ENCODE results near the gene CABP4. TPM values are rescaled to one million over a fixed set of nuclear protein-coding genes. Genes with fewer than 3 reads are reported as not detected.
"Not testable (repeated sequence)": the region's sequence is repeated elsewhere in the genome, so short reads cannot be mapped to it uniquely, and the experiment has no call there.

CABP4 gene
- total and polyA plus RNA-seq, 5 experiments from 2014 or later: 0.58 to 3.7 (median 0.96) TPM

- Mint-ChIP-seq H3K9me3 (no peaks in the 10 kb centered on the region), H3K36me3 (no peaks in the 10 kb centered on the region), H3K4me3 (peak overlapping the region in 6 of 10 donors; percentile 23 to 92 (median 76)), H3K27ac (peak overlapping the region in 6 of 10 donors; percentile 11 to 93 (median 84)), H3K4me1 (peaks cover 10 to 32% (median 25%) of the 10 kb centered on the region in 4 donors), H3K27me3 (no peaks in the 10 kb centered on the region)
- no peak for ATAC-seq
- peak in 1 of 10 donors; percentile 14 for DNase-seq
- POLR2A ChIA-PET: interaction anchor here (0.7 to 28.8 kb wide), 9 partner anchors 9 to 70 kb away, joined by 3 to 780 read pairs (median 42); partner anchors contain the start of genes AIP, CABP4, CARNS1 and PPP1CA
These were observed 15.3 kb downstream of the CABP4 start for GRCh38 chr11:67470337-67471002.

DNA sequence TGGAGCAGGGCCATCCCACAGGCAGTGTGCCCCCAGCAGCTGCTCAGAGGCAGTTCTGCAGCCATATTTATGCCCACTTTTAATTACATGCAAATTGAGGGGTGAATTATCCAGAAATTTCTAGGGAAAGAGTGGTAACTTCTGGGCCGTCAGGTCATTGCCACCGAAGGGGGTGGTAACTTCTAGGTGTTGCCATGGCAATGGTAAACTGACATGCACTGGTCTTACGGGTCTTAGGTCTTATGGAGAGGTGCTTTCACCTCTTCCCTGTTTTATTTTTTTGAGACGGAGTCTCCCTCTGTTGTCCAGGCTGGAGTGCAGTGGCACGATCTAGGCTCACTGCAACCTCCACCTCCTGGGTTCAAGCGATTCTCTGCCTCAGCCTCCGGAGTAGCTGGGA, 17.7 kb downstream of the CABP4 start:
- Mint-ChIP-seq H3K4me3 (no peak overlapping the region), H3K27ac (peak overlapping the region in 2 of 10 donors; percentile 27 to 43), H3K27me3 (no peaks in the 10 kb centered on the region), H3K9me3 (no peaks in the 10 kb centered on the region), H3K36me3 (no peaks in the 10 kb centered on the region), H3K4me1 (peaks cover 2 to 15% (median 11%) of the 10 kb centered on the region in 4 donors)
- DNase-seq (no peak), ATAC-seq (no peak)
- POLR2A ChIA-PET: interaction anchor here (1.9 to 10.6 kb wide), 3 partner anchors 10 to 72 kb away, joined by 5 to 235 read pairs (median 13); partner anchors contain the start of genes AIP, CARNS1 and PPP1CA

GRCh38 chr11:67476692-67477091, 21.5 kb downstream of the CABP4 start:
- H3K4me1 Mint-ChIP-seq, H3K27me3 Mint-ChIP-seq, ATAC-seq, H3K27ac Mint-ChIP-seq, DNase-seq, H3K36me3 Mint-ChIP-seq, H3K4me3 Mint-ChIP-seq, H3K9me3 Mint-ChIP-seq: not testable (repeated sequence)
- POLR2A ChIA-PET: interaction anchor here (0.8 to 10.6 kb wide), 3 partner anchors 41 to 75 kb away, joined by 3 to 235 read pairs (median 3); partner anchors contain the start of genes CARNS1 and PPP1CA

- H3K27ac Mint-ChIP-seq: peak overlapping the region in 1 of 10 donors; percentile 12
- POLR2A ChIA-PET: interaction anchor here (0.7 to 1.5 kb wide), 2 partner anchors 27 to 769 kb away, joined by 4 to 5 read pairs; partner anchors contain the start of gene PITPNM1
- H3K27me3 Mint-ChIP-seq, DNase-seq, ATAC-seq, H3K4me3 Mint-ChIP-seq, H3K4me1 Mint-ChIP-seq, H3K9me3 Mint-ChIP-seq, H3K36me3 Mint-ChIP-seq: not testable (repeated sequence)
These were observed 22.3 kb downstream of the CABP4 start for GRCh38 chr11:67477344-67478050.

DNA sequence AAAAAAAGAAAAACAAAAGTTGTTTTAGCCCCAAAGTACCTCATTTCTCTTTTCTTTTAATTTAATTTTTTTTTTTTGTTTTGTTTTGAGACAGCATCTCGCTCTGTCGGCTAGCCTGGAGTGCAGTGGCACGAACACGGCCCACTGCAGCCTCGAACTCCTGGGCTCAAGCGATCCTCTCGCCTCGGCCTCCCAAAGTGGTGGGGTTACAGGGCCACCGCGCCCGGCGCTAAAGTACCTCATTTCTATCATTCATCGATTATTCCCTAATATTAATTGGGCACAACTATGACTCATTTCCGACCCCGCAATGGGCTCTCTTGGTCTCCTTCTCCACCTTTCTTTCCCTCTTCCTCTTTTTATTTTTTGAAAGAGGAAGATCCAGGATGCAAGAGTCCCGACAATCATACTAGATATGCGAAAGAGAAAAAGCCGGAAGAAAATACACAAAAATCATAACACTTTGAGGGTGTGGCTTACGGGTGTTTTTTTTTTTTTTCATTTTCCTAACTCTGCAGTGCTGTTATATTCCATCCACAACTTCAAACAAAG, 27.2 kb downstream of the CABP4 start:
- POLR2A ChIA-PET: interaction anchor here (0.7 to 9.3 kb wide), 31 partner anchors 9 to 210 kb away, joined by 3 to 176 read pairs (median 7); partner anchors contain the start of genes ANKRD13D, CARNS1, CDK2AP2 and PITPNM1
- DNase-seq (peak in 1 of 10 donors; percentile 54), ATAC-seq (peak; percentile 4 to 12)
- peak overlapping the region; percentile 86 to 100 (median 98) for H3K4me3 Mint-ChIP-seq
- peaks cover 26 to 48% (median 45%) of the 10 kb centered on the region in 4 donors for H3K4me1 Mint-ChIP-seq
- peak overlapping the region; percentile 96 to 100 (median 99) for H3K27ac Mint-ChIP-seq
- H3K36me3 Mint-ChIP-seq: peaks cover 0 to 10% (median 3%) of the 10 kb centered on the region in 3 donors
- H3K27me3 Mint-ChIP-seq: no peaks in the 10 kb centered on the region
- no peaks in the 10 kb centered on the region for H3K9me3 Mint-ChIP-seq

DNA sequence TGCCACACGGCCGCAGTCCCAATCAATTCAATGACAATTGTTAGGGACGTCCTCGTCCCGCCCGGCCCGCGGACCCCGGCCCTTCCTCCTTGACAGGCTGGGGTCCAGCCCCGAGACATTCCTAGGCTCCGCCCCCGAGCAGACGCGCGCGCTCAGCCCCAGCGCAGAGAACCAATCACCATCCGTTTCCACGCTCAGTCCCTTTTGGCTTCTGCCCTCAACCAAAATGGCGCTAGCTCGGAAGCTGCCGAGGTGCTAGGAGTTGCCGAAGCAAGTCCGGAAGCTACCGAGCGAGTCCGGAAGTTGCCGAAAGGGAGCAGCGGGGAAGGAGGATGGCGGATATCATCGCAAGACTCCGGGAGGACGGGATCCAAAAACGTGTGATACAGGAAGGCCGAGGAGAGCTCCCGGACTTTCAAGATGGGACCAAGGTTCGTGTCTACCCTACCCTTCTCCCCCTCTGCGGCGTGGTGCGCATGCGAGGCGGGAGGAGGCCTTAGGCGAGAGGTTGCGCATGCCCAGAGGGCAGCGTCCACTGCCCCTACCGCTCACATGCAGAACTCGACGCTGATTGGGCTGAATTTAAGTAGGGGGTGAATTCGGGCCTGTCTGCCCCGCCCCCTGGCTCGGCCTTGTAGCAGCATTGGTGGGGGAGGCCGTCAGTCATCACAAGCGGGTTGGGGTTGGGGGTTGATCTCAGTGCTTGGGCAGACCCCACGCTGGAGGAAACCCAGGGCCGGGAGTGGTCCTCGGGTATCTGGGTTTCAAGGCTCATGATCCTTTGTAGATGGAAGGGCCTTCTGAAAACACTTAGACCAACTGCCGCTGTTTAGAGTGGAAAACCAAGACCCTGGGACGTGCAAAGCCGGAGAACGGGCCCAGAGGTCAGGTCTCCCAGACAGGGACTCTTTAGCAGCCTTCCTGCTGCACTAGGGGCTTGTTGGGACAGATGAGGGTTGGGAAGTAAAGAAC, 28.0 kb downstream of the CABP4 start, which contains the start of gene AIP:
AIP (plus strand) TSS at position 200 of the 972 bp plus-strand sequence; CDS start at position 333, 133 bp downstream.
- peak; percentile 90 to 99 (median 97) for DNase-seq
- H3K27ac Mint-ChIP-seq: peak within 1 kb of the TSS; percentile 96 to 100 (median 99)
- POLR2A ChIA-PET: interaction anchor here (0.7 to 9.3 kb wide), 30 partner anchors 9 to 242 kb away, joined by 3 to 176 read pairs (median 10); partner anchors contain the start of genes ANKRD13D, CARNS1, CDK2AP2 and PITPNM1
- H3K4me1 Mint-ChIP-seq: peaks cover 29 to 56% (median 53%) of the 10 kb centered on the region in 4 donors
- no peaks in the 10 kb centered on the region for H3K27me3 Mint-ChIP-seq
- H3K36me3 Mint-ChIP-seq: peaks cover 0 to 18% (median 6%) of the 10 kb centered on the region in 3 donors
- H3K9me3 Mint-ChIP-seq: no peaks in the 10 kb centered on the region
- ATAC-seq: peak; percentile 75 to 78
- H3K4me3 Mint-ChIP-seq: peak within 1 kb of the TSS; percentile 86 to 100 (median 98)

DNA sequence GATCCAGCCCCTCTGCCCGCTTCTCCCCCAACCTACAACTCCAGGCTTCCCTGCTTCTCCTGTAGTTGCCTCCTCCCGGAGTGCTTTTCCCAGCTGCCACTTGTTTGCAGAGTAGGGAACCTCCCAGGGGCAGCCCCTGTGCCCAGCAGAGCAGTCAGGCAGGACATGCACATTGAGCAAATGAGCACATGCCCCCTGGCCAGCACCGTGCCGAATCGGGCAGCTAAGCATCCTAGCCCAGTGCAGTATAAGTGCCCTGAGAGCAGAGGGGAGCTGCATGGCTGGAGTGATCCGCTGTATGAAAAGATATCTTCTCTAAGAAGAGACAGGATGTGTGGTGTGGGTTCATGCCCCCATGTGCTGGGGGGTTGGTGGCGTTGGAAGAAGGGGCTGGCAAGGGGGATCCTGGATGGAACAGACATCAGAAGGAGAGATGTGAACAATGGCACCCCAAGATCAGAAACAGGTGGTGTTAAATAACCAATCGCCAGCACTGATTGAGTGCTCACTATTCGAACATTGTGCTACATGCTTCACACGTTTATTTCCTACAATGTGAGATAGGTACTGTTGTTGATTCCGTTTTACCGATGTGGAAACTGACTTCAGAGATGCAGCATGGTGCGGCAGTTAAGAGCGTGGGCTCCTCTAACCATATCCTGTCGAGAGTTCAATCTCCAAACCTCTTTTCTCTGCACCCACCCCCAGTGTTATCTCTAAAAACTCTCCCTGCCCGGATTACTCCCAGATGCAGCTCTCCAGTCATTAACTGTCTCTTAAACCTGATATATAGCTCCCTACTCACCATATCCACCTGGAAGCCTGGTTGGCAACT, 28.9 kb downstream of the CABP4 start:
- Mint-ChIP-seq H3K27me3 (no peaks in the 10 kb centered on the region), H3K4me3 (peak overlapping the region; percentile 86 to 100 (median 98)), H3K4me1 (peaks cover 34 to 62% (median 59%) of the 10 kb centered on the region in 4 donors), H3K36me3 (peaks cover 0 to 26% (median 7%) of the 10 kb centered on the region in 3 donors), H3K27ac (peak overlapping the region; percentile 96 to 100 (median 99)), H3K9me3 (no peaks in the 10 kb centered on the region)
- POLR2A ChIA-PET: interaction anchor here (0.8 to 9.3 kb wide), 30 partner anchors 11 to 244 kb away, joined by 3 to 176 read pairs (median 10); partner anchors contain the start of genes ANKRD13D, CARNS1, CDK2AP2 and PITPNM1
- DNase-seq: peak in 8 of 10 donors; percentile 46 to 89 (median 74)
- peak; percentile 56 to 68 for ATAC-seq

GRCh38 chr11:67484847-67485311, 29.7 kb downstream of the CABP4 start:
- Mint-ChIP-seq H3K4me3 (peak overlapping the region; percentile 86 to 100 (median 98)), H3K36me3 (peaks cover 0 to 31% (median 12%) of the 10 kb centered on the region in 3 donors), H3K9me3 (no peaks in the 10 kb centered on the region), H3K27me3 (no peaks in the 10 kb centered on the region), H3K4me1 (peaks cover 36 to 68% (median 64%) of the 10 kb centered on the region in 4 donors), H3K27ac (peak overlapping the region; percentile 96 to 100 (median 99))
- POLR2A ChIA-PET: interaction anchor here (0.6 to 9.3 kb wide), 25 partner anchors 11 to 873 kb away, joined by 3 to 176 read pairs (median 10); partner anchors contain the start of genes CARNS1, CDK2AP2, PITPNM1 and POLD4
- peak; percentile 3 to 7 for ATAC-seq
- peak; percentile 34 to 71 (median 52) for DNase-seq

DNA sequence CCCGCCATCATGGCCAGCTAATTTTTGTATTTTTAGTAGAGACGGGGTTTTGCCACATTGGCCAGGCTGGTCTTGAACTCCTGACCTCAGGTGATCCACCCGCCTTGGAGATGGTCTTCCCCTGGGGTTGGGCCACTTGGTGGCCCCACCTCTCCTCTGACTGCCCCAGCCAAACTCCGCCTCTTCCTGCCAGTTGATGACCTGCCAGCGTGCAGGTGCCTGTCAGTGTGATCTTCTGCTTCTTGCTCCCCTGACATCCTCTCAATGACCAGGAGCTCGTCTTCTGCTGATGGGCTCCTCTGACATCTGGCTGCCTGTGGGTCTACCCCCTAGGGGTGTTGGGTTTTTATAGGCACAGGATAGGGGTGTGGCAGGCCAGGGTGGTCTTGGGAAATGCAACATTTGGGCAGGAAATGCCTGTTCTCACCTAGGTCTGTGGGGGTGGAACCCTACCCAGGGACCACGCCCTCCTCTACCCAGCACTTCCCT, 30.8 kb downstream of the CABP4 start:
- H3K4me1 Mint-ChIP-seq: peaks cover 36 to 69% (median 67%) of the 10 kb centered on the region in 4 donors
- not testable (repeated sequence) for H3K27me3 Mint-ChIP-seq, H3K9me3 Mint-ChIP-seq, ATAC-seq
- peak in 7 of 10 donors; percentile 33 to 73 (median 46) for DNase-seq
- H3K27ac Mint-ChIP-seq: peak overlapping the region; percentile 94 to 100 (median 96)
- POLR2A ChIA-PET: interaction anchor here (0.7 to 9.3 kb wide), 15 partner anchors 9 to 96 kb away, joined by 3 to 176 read pairs (median 22); partner anchors contain the start of genes CARNS1, CDK2AP2, PITPNM1 and PPP1CA
- peaks cover 0 to 41% (median 12%) of the 10 kb centered on the region in 3 donors for H3K36me3 Mint-ChIP-seq
- peak overlapping the region; percentile 77 to 100 (median 89) for H3K4me3 Mint-ChIP-seq

All from naive thymus-derived CD8-positive, alpha-beta T cell (primary cell).